ENCODE results near the gene S100P. TPM values are rescaled to one million over a fixed set of nuclear protein-coding genes. Genes with fewer than 3 reads are reported as not detected.

S100P gene
- total RNA-seq, 2 donors from 2014 or later = 7.3 to 21.9 TPM

DNA sequence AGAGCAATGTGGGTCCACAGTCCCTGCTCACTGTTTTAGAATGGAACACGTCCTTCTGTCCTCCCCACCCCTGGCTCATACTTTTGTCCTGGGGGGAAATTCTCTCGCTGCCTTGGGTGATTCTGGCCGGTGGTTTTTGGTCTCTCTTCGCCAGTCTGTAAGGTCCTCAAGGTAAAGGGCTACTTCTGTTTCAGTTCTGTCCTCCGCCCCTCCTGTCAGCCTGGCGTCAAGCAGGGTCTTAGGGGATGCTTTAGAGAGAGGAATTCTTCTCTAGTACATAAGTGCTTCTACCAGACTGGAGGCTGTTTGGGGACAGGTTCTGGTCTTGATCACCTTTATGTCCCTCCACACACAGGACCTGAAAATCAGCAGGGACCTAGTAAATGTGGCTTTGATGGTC lies 16.6 kb downstream of the S100P start:
- Histone ChIP-seq H3K27ac (peak overlapping the region; percentile 86), H3K4me3 (peak overlapping the region; percentile 69), H3K36me3 (no peaks in the 10 kb centered on the region), H3K4me1 (replicated peaks) (no peaks in the 10 kb centered on the region), H3K9me3 (no peaks in the 10 kb centered on the region), H3K27me3 (replicated peaks; ENCODE audit: insufficient read depth) (no peaks in the 10 kb centered on the region)
- 5% methylated on average over 6 of the region's 6 CpGs for WGBS
- intact Hi-C loops (cut with DNase I) = loop anchor here (10.0 kb wide), 1 partner anchor 275 kb away; no protein-coding TSS in a partner anchor
- TF ChIP-seq, protein P1, sequence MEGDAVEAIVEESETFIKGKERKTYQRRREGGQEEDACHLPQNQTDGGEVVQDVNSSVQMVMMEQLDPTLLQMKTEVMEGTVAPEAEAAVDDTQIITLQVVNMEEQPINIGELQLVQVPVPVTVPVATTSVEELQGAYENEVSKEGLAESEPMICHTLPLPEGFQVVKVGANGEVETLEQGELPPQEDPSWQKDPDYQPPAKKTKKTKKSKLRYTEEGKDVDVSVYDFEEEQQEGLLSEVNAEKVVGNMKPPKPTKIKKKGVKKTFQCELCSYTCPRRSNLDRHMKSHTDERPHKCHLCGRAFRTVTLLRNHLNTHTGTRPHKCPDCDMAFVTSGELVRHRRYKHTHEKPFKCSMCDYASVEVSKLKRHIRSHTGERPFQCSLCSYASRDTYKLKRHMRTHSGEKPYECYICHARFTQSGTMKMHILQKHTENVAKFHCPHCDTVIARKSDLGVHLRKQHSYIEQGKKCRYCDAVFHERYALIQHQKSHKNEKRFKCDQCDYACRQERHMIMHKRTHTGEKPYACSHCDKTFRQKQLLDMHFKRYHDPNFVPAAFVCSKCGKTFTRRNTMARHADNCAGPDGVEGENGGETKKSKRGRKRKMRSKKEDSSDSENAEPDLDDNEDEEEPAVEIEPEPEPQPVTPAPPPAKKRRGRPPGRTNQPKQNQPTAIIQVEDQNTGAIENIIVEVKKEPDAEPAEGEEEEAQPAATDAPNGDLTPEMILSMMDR (IDR thresholded peaks at IDR 0.05) = no peak
- TF ChIP-seq POLR2A (IDR thresholded peaks at IDR 0.05) (no peak), POLR2AphosphoS5 (IDR thresholded peaks at IDR 0.05) (no peak)
- DNase-seq (ENCODE audit: low spot score) = no peak

- no peak for DNase-seq (ENCODE audit: low spot score)
- no peaks in the 10 kb centered on the region for H3K4me1 ChIP-seq (replicated peaks)
- no peaks in the 10 kb centered on the region for H3K9me3 ChIP-seq
- TF ChIP-seq, protein P1 (IDR thresholded peaks at IDR 0.05) = no peak
- no peak for TF ChIP-seq POLR2AphosphoS5 (IDR thresholded peaks at IDR 0.05)
- 80% methylated on average over 2 of the region's 2 CpGs for whole genome bisulfite sequencing
- H3K4me3 ChIP-seq = no peak overlapping the region
- intact Hi-C loops (cut with DNase I) = loop anchor here (10.0 kb wide), 1 partner anchor 274 kb away; no protein-coding TSS in a partner anchor
- no peak overlapping the region for H3K27ac ChIP-seq
- H3K27me3 ChIP-seq (replicated peaks; ENCODE audit: insufficient read depth) = no peaks in the 10 kb centered on the region
- H3K36me3 ChIP-seq = no peaks in the 10 kb centered on the region
Observed at GRCh38 chr4:6710996-6711395, 17.3 kb downstream of the S100P start.

DNA sequence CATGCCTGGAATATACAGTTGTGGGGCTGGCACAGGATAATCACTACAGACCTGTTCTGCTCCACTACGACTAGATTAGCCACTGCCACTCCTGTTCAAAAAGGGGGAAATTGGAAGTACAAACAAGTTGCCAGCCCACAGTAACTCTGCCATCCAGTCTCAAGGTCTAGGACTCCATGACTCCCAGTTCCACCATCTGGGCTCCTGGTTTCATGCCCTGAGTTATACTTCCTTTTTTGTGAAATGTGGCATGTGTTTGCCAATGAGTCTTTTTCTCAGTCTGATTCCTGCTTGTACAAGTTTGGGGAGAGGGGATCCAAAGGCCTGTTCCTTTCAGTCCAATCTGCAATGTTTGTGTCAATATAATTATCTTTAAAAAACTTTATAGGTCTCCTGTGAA lies 21.3 kb downstream of the S100P start:
- DNase-seq (ENCODE audit: low spot score) = no peak
- WGBS = 83% methylated on average over 1 of the region's 1 CpG
- Histone ChIP-seq H3K27me3 (replicated peaks; ENCODE audit: insufficient read depth) (no peaks in the 10 kb centered on the region), H3K4me1 (replicated peaks) (no peaks in the 10 kb centered on the region), H3K4me3 (no peak overlapping the region), H3K9me3 (no peaks in the 10 kb centered on the region), H3K27ac (no peak overlapping the region), H3K36me3 (no peaks in the 10 kb centered on the region)
- intact Hi-C loops (cut with DNase I) = loop anchor here (5.0 to 10.0 kb wide), 3 partner anchors 67 to 270 kb away; partner anchors contain the start of gene KIAA0232
- TF ChIP-seq POLR2A (IDR thresholded peaks at IDR 0.05) (no peak), POLR2AphosphoS5 (IDR thresholded peaks at IDR 0.05) (no peak)
- TF ChIP-seq, protein P1 (IDR thresholded peaks at IDR 0.05) = no peak

GRCh38 chr4:6715704-6716017 lies 22.0 kb downstream of the S100P start:
- TF ChIP-seq POLR2AphosphoS5 (IDR thresholded peaks at IDR 0.05) (no peak), POLR2A (IDR thresholded peaks at IDR 0.05) (no peak)
- TF ChIP-seq, protein P1 (IDR thresholded peaks at IDR 0.05) = no peak
- WGBS = 4% methylated on average over 9 of the region's 9 CpGs
- H3K36me3 ChIP-seq = no peaks in the 10 kb centered on the region
- intact Hi-C loops (cut with DNase I) = loop anchor here (5.0 to 10.0 kb wide), 3 partner anchors 67 to 269 kb away; partner anchors contain the start of gene KIAA0232
- no peak for DNase-seq (ENCODE audit: low spot score)
- H3K27me3 ChIP-seq (replicated peaks; ENCODE audit: insufficient read depth) = no peaks in the 10 kb centered on the region
- H3K4me1 ChIP-seq (replicated peaks) = no peaks in the 10 kb centered on the region
- peak overlapping the region; percentile 78 to 92 for H3K4me3 ChIP-seq
- H3K27ac ChIP-seq = peak overlapping the region; percentile 91 to 94
- no peaks in the 10 kb centered on the region for H3K9me3 ChIP-seq

Measured in prostate gland (tissue), 2 donors.